GM12865 (cell line): Measurements from ENCODE around the gene TRIM50.

ENCODE experiments used
- DNase-seq: peaks from one replicate; pipeline ENCODE4 v3.0.0; 2010; ENCODE audit warnings: low read depth
- H3K4me3 ChIP-seq: 2 replicates; pipeline ENCODE4 v1.5.1; 2011; ENCODE audit warnings: mild to moderate bottlenecking, low read depth, low read length, control low read depth
- CTCF ChIP-seq: IDR thresholded peaks from 2 replicates; pipeline ENCODE4 v1.5.1; 2011; ENCODE audit warnings: low read length, control low read depth, low read depth, inconsistent platforms; ENCODE audit not compliant: insufficient read depth; ENCODE audit errors: missing control alignments

The TRIM50 gene

GRCh38 chr7:73349763-73350162, 21.9 kb upstream of the TRIM50 start:
- no peak for DNase-seq
- TF ChIP-seq CTCF, result no peak

GRCh38 chr7:73345951-73346350, 18.1 kb upstream of the TRIM50 start:
- DNase-seq, result no peak
- no peak overlapping the region for H3K4me3 ChIP-seq
- no peak for TF ChIP-seq CTCF

More at GRCh38 chr7:73349763-73350162, 21.9 kb upstream of the TRIM50 start:
- H3K4me3 ChIP-seq, result no peak overlapping the region

GRCh38 chr7:73345538-73345937, 17.7 kb upstream of the TRIM50 start:
- DNase-seq, result no peak
- no peak overlapping the region for H3K4me3 ChIP-seq
- TF ChIP-seq CTCF, result no peak

- no peak overlapping the region for H3K4me3 ChIP-seq
- no peak for TF ChIP-seq CTCF
- no peak for DNase-seq
Measured at GRCh38 chr7:73343671-73344380, 15.9 kb upstream of the TRIM50 start.

- no peak overlapping the region for H3K4me3 ChIP-seq
- no peak for DNase-seq
- no peak for TF ChIP-seq CTCF
Measured at GRCh38 chr7:73342645-73343044, 14.8 kb upstream of the TRIM50 start.

GRCh38 chr7:73341877-73342276, 14.0 kb upstream of the TRIM50 start:
- no peak for TF ChIP-seq CTCF
- no peak overlapping the region for H3K4me3 ChIP-seq
- peak; percentile 39 for DNase-seq

GRCh38 chr7:73340514-73340913, 12.6 kb upstream of the TRIM50 start:
- DNase-seq, result no peak
- TF ChIP-seq CTCF, result no peak
- H3K4me3 ChIP-seq, result no peak overlapping the region
